22Rv1 (cell line): ENCODE data around the gene CNTN4.

Source experiments
- ZFX ChIP-seq: fragments of 450-650 bp; IDR thresholded peaks from 2 replicates; pipeline ENCODE4 v1.6.1; 2017; ENCODE audit warnings: antibody characterized with exemption, borderline replicate concordance
- TF ChIP-seq, protein P1 (sequence below): fragments of 450-650 bp; IDR thresholded peaks from 2 replicates; pipeline ENCODE4 v1.5.1; 2017; ENCODE audit warnings: mild to moderate bottlenecking

DNA sequence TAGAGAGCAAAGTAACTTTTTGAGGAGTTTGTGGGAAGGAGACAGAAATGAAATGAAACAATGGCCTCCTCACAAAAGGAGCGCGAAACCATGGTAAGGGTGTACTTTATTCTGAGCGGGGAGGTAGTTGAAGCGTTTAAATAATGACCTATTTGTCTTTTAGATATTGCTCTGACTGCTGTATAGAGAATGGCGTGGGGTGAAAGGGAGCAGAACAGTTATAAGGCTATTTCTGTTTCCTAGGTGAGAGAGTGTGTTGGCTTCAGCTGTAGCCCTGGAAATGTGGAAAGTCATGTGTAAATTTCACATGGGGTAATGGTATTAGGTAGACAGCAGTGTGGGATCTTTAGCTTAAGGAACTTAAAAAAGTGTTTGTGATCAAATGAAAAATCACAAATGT, 54.9 kb downstream of the CNTN4 start:
- TF ChIP-seq, protein P1, sequence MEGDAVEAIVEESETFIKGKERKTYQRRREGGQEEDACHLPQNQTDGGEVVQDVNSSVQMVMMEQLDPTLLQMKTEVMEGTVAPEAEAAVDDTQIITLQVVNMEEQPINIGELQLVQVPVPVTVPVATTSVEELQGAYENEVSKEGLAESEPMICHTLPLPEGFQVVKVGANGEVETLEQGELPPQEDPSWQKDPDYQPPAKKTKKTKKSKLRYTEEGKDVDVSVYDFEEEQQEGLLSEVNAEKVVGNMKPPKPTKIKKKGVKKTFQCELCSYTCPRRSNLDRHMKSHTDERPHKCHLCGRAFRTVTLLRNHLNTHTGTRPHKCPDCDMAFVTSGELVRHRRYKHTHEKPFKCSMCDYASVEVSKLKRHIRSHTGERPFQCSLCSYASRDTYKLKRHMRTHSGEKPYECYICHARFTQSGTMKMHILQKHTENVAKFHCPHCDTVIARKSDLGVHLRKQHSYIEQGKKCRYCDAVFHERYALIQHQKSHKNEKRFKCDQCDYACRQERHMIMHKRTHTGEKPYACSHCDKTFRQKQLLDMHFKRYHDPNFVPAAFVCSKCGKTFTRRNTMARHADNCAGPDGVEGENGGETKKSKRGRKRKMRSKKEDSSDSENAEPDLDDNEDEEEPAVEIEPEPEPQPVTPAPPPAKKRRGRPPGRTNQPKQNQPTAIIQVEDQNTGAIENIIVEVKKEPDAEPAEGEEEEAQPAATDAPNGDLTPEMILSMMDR = no peak
- no peak for TF ChIP-seq ZFX
